SJCRH30 (cell line): Measurements from ENCODE around the gene EBF3. TPM values are rescaled to one million over a fixed set of nuclear protein-coding genes. Genes with fewer than 3 reads are reported as not detected.

Source experiments
- DNase-seq, 2 experiments: peaks; one replicate each; pipeline ENCODE4 v3.0.0-alpha.2; 2015 to 2020
- H3K27ac ChIP-seq: fragments of 250-450 bp; sonication (Bioruptor Pico); 2 replicates; pipeline ENCODE4 v1.5.1; 2020; ENCODE audit warnings: mild to moderate bottlenecking, moderate library complexity
- H3K27me3 ChIP-seq: fragments of 250-450 bp; sonication (Bioruptor Pico); 2 replicates; pipeline ENCODE4 v1.5.1; 2020; ENCODE audit warnings: mild to moderate bottlenecking, moderate library complexity
- H3K36me3 ChIP-seq: fragments of 250-450 bp; sonication (Bioruptor Pico); 2 replicates; pipeline ENCODE4 v1.5.1; 2020; ENCODE audit warnings: mild to moderate bottlenecking, moderate library complexity
- H3K4me1 ChIP-seq: fragments of 250-450 bp; sonication (Bioruptor Pico); 2 replicates; pipeline ENCODE4 v1.5.1; 2020; ENCODE audit warnings: mild to moderate bottlenecking, moderate library complexity
- H3K4me3 ChIP-seq: fragments of 250-450 bp; sonication (Bioruptor Pico); 2 replicates; pipeline ENCODE4 v1.5.1; 2020; ENCODE audit warnings: mild to moderate bottlenecking, moderate library complexity
- H3K9me3 ChIP-seq: fragments of 250-450 bp; sonication (Bioruptor Pico); replicated peaks from 2 replicates; pipeline ENCODE4 v1.5.1; 2020; ENCODE audit warnings: mild to moderate bottlenecking, moderate library complexity
- total RNA-seq: library from RNA; depleted of rRNA; stranded (reverse); fragments of >200 nt; shearing (Covaris generic); gene quantifications from 2 replicates; pipeline ENCODE4 v1.2.3, GENCODE V29; 2014

The EBF3 gene
- total RNA-seq, 1 experiment from 2014 or later, result 13.1 TPM

DNA sequence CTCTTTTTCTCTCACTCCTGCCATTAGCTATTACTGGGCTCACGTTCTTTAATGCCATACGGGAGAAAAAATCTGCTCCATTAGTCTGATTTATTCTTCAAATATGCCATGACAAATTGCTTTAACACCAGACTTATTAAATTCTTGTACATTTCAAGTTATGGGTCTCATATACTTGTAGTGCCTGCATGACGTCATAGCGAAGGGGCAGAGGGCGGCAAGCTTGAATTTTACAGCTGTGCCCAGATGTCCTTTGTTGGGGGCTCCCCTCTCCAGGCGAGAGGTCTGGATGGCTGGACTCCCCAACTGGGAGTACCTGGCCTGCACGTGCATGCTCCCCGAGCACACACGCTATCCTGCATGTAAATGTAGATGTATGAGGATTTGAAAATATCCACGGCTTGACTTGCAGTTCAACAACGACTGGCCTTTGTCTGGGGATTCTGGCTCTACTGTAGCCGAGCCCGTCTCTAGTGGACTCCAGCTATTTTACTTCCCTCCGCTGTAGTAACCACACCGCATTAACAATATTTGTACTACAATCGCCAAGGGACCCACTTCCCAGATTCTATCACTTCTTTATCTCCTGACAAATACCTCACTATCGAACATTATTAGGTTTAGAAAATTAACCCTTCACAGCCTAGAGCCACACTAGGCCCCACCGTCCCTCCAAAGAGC lies 79.5 kb downstream of the EBF3 start:
- no peak for DNase-seq
- Histone ChIP-seq H3K4me1 (peaks cover 5% of the 10 kb centered on the region; the same call in 1 of the 2 replicates), H3K9me3 (no peaks in the 10 kb centered on the region), H3K4me3 (no peak overlapping the region), H3K27me3 (no peaks in the 10 kb centered on the region), H3K36me3 (no peaks in the 10 kb centered on the region), H3K27ac (no peak overlapping the region)

DNA sequence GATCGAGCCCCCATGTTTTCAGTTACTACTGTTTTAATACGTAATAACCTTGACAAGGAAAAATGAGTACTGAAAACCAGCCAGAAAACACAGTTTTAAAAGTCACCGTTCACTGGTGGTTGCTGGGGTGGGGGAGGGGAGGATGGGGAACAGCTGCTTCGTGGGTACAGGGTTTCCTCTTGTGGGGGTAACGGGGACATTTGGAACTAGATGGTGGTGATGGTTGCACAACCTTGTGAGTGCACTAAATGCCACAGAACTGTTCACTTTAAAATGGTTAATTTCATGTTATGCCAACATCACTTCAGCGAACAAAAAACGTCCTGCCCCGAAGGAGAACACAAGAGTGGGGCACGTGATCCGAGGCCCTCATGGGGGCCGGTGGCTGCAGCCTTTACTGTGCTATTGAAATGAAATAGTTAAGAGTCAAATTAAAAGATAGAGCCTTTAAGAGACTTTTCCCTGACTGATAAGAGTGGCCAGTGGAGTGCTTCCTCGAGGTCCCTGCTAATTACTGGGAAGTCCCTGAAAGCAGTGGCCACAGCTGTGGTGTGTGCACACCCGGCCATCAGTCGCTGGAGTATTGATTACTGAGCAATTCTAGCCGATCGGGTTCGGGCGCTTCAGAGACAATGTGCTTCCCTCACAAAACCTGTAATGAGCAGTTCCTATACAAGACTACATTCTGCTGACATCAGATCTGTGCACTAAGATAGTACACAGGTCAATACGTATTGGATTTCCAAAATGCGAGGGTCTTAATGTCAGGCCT lies 80.3 kb downstream of the EBF3 start:
- peaks cover 5% of the 10 kb centered on the region; the same call in 1 of the 2 replicates for H3K4me1 ChIP-seq
- DNase-seq, result no peak
- no peaks in the 10 kb centered on the region for H3K36me3 ChIP-seq
- no peaks in the 10 kb centered on the region for H3K9me3 ChIP-seq
- no peaks in the 10 kb centered on the region for H3K27me3 ChIP-seq
- H3K4me3 ChIP-seq, result no peak overlapping the region
- H3K27ac ChIP-seq, result no peak overlapping the region

DNA sequence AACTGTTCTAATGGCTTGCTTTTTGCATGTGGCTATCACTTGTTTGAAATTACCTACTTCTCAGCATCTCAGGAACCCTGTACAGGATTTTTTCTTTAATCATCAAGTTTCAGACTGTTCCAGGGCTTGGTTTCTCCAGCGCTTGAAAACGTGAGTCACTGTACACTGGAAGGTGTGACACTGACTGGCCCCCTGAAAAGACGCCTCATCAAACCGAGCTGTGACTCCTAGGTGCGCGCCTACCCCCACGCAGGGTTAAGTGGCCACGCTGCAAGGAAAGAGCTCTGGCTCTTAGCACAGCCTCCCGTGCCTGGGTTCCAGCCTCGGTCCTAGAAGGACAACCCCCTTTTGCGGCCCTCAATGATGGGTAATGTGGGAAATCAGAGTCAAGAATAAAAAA lies 81.0 kb downstream of the EBF3 start:
- Histone ChIP-seq H3K36me3 (no peaks in the 10 kb centered on the region), H3K9me3 (no peaks in the 10 kb centered on the region), H3K4me3 (no peak overlapping the region), H3K27me3 (no peaks in the 10 kb centered on the region), H3K4me1 (peaks cover 5% of the 10 kb centered on the region; the same call in 1 of the 2 replicates), H3K27ac (no peak overlapping the region)
- no peak for DNase-seq

DNA sequence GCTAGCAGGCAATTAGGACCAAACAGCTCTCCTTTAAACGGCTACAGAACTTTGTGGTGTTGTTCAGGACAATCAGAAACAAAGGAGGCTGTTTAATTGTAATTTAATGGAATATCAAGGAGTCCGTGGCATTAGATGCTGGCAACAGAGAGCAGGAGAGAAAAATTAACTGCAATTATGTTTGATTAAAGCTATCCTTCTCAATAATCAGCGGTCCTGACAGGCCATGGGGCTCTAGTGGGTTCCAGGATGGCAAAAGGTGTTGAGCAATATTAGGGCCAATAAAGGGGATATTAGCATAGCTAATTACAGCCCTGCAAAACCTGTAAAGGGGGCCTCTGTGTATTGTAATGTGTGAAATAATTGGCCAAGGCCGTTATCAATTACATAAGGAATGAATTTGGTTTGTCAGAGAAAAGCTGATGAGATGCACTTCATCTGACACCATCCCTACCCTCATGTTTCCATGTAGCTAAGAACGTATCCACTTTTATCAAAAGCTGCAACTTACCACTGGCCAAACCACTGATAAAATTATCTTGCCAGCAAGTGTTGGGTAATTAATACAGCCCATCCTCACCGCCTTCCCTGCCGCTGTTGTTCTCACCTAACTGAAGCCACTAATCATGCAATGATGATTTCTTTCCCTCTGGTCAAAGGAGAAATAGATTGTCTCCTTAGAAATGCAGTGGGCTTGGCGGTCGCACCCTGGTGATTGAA lies 81.6 kb downstream of the EBF3 start:
- H3K4me1 ChIP-seq, result peaks cover 5% of the 10 kb centered on the region; the same call in 1 of the 2 replicates
- no peaks in the 10 kb centered on the region for H3K27me3 ChIP-seq
- no peaks in the 10 kb centered on the region for H3K36me3 ChIP-seq
- H3K27ac ChIP-seq, result no peak overlapping the region
- H3K4me3 ChIP-seq, result no peak overlapping the region
- H3K9me3 ChIP-seq, result no peaks in the 10 kb centered on the region
- DNase-seq, result no peak

DNA sequence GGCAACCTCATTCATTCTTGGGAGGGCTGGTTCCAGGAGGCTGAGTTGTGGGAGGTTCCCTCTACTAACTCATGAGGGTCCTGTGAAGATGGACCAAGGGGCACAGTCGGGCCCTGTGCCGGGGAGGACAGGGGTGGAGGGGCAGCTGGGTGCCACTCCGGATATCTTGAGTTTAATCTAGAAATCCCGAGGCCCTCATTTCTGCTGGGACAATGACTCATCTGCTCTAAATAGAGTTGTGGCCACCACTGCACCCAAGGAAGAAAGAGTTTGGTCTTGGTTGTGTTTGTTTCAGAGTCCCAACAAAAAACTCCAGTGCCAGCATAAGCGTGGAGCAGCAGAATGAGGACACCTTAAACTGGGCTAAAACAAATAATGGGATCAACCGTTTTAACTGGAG lies 82.4 kb downstream of the EBF3 start:
- Histone ChIP-seq H3K4me1 (peaks cover 5% of the 10 kb centered on the region; the same call in 1 of the 2 replicates), H3K27ac (no peak overlapping the region), H3K9me3 (no peaks in the 10 kb centered on the region), H3K27me3 (no peaks in the 10 kb centered on the region), H3K36me3 (no peaks in the 10 kb centered on the region), H3K4me3 (no peak overlapping the region)
- no peak for DNase-seq

DNA sequence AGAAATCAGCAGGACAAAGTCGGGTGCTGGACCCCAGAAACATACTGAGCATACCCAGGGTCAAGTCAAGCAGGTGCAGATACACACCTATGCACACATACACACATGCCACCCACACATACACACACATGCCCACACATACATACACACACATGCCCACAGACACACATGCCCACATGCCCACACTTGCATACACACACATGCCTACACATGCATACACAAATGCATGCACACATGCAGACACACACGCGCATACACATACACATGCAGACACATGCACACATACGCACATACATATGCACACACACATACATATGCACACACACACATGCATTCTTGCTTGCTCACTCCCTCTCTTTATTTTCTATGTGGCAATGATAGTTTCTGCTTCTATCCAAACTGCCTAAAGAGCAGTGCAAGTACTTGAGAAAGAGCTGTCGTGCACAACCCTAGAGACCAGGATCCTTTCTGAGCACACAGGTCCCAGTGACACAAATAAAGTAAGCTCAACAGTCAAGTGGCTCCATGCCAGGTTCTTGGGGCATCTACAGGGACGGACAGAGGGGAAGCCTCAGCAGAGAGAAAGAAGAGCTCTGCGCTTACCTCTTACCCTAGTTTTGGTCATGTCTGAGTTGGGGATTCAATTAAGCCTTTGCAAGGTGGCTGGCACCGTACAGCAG lies 83.7 kb downstream of the EBF3 start:
- H3K9me3 ChIP-seq, result no peaks in the 10 kb centered on the region
- H3K27ac ChIP-seq, result no peak overlapping the region
- no peaks in the 10 kb centered on the region for H3K36me3 ChIP-seq
- no peak overlapping the region for H3K4me3 ChIP-seq
- H3K27me3 ChIP-seq, result no peaks in the 10 kb centered on the region
- no peak for DNase-seq
- H3K4me1 ChIP-seq, result peaks cover 5% of the 10 kb centered on the region; the same call in 1 of the 2 replicates

DNA sequence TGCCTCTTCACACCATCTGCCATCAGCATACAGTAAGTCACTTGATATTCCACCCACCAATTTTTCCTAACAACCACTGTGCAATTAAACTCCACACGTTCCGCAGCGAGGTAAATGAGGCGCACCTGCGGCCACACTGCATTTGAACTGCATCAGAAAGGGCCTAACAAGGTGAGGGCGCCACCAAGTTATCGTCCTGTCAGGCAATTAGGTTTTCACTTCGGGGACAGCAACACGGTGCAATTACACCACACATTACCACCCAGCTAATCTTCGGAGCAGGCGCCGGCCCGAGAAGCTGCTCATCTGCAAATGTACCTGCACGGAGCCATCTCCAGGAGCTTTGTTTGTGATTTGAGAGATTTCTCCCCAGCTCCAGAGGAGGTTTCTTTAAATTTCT lies 84.4 kb downstream of the EBF3 start:
- Histone ChIP-seq H3K36me3 (no peaks in the 10 kb centered on the region), H3K9me3 (no peaks in the 10 kb centered on the region), H3K4me3 (no peak overlapping the region)

DNA sequence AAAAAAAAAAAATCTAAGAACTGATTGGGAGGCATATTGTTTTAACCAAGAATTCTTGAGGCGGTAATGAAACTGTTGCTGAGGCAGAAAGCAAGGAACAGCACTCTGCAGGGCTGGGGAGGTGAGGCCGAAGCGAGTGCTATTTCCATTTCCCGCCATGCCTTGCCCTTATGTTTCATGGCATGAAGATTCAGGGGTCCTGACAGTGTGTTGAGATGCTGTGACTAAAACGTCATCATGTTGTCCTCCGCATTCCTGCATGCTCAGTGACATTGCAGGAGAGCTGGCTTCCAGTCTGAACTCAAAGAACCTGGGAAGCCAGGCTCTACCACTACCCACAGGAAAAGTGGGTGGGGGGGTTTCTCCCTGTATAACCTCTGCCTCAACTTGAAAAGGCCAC lies 85.2 kb downstream of the EBF3 start:
- no peak for DNase-seq

More for the DNA sequence above, 84.4 kb downstream of the EBF3 start:
- Histone ChIP-seq H3K27ac (no peak overlapping the region), H3K27me3 (no peaks in the 10 kb centered on the region), H3K4me1 (peaks cover 5% of the 10 kb centered on the region; the same call in 1 of the 2 replicates)
- no peak for DNase-seq

DNA sequence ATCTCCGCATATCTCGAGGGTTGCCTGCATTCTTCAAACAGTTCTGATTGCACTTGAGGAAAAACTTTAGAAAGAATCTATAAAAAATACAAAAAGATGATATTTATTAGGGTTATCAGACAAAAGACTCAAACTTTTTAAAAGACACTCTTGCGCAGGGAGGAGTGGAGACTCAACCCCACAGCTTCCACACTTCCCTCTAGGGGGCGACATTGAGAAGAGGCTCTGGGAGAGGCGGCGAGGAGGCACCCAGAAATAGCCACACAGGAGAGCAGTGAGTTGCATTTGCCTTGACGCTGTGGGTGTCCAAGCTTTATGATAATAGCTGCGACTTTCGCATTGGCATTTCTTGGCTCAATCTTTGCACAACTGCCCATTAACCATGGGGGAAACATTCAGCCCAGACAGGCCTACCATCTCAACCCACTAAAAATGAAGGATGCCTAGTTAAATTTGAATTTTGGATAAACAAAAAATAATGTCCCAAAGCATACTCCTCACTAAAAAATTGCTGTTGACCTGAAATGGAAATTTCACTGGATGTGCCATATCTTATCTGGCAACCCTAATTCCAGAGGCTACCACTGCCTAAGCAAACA lies 86.2 kb downstream of the EBF3 start:
- Histone ChIP-seq H3K36me3 (no peaks in the 10 kb centered on the region), H3K4me3 (no peak overlapping the region), H3K27me3 (no peaks in the 10 kb centered on the region), H3K27ac (no peak overlapping the region), H3K9me3 (no peaks in the 10 kb centered on the region), H3K4me1 (no peaks in the 10 kb centered on the region)
- DNase-seq, result peak; percentile 22 to 54

More for the DNA sequence above, 85.2 kb downstream of the EBF3 start:
- Histone ChIP-seq H3K4me1 (peaks cover 3% of the 10 kb centered on the region; the same call in 1 of the 2 replicates), H3K27me3 (no peaks in the 10 kb centered on the region), H3K9me3 (no peaks in the 10 kb centered on the region), H3K4me3 (no peak overlapping the region), H3K27ac (no peak overlapping the region), H3K36me3 (no peaks in the 10 kb centered on the region)

DNA sequence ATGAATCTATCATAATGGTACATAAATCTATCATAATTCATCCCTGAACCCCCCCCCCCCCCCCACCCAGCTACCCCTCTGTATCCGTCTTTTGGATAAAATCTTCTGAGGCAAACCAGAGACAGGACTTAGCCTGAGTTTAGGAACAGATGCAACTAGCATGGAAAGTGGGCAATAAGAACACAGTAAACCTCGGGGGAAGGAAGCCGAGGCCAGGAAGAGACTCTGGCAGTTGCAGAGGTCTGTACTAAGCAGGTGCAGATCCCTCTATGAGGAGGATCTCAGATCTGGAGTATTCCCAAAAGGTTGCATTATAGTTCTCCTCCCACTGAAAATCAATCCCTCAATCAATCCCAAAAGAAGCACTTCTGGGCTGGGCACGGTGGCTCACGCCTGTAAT lies 87.2 kb downstream of the EBF3 start:
- H3K9me3 ChIP-seq, result no peaks in the 10 kb centered on the region
- no peaks in the 10 kb centered on the region for H3K27me3 ChIP-seq
- DNase-seq, result no peak
- H3K4me1 ChIP-seq, result no peaks in the 10 kb centered on the region
- no peak overlapping the region for H3K4me3 ChIP-seq
- H3K27ac ChIP-seq, result no peak overlapping the region
- H3K36me3 ChIP-seq, result no peaks in the 10 kb centered on the region

DNA sequence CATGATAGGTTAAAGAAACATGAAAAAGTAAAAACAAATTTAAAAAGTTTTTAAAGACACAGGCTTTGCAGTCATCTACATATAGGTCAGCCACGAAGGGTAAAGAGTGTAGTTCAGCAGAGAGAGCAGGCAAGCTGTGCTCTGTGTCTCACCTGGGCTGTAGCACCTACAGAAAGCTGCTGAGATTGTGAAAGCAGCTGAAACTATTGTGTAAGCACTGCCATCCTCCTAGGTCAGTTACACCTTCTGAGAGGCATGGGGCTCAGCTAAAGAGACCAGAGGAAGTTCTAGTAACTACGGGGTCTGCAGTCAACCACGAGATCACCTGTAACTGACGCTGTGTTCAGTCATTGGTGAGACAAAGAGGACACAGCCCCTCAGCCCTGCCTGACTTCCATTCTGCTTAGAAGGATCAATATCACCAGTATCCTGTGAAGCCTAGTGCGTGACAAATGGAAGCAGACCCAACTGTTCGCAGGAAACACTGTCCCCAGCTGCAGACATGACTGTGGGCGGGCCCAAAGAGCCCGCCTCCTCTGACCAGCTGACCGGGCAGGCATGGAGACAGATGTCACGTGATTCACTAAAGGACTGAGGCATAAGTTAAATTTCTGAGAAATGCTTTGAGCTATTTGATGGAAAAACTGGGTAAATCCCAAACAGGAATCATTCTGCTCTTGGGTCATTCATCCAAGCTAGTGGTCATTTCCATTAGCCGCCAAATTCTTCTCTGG lies 87.9 kb downstream of the EBF3 start:
- H3K4me3 ChIP-seq, result no peak overlapping the region
- no peaks in the 10 kb centered on the region for H3K36me3 ChIP-seq
- H3K27me3 ChIP-seq, result no peaks in the 10 kb centered on the region
- no peak for DNase-seq
- H3K27ac ChIP-seq, result no peak overlapping the region
- no peaks in the 10 kb centered on the region for H3K9me3 ChIP-seq
- no peaks in the 10 kb centered on the region for H3K4me1 ChIP-seq

DNA sequence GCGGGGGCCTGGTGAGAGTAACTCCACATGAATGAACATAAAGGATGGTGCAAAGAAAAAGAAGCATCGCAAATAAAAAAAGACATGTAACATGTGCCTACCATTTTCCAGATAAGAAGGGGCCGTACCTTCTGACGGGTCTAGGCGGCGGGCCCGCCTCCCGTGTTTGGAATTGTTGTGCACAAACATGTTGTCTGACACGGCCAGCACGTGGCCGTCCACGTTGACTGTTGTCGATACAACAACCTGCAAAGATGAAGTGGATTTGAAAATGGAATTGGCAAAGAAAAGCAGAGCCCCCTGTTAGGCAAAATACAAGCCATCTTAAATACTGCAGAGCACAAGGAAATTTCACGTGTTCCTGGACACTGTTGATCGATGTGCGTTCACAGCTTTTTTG lies 90.7 kb downstream of the EBF3 start:
- H3K27me3 ChIP-seq, result no peaks in the 10 kb centered on the region
- no peak for DNase-seq
- H3K4me3 ChIP-seq, result no peak overlapping the region
- H3K4me1 ChIP-seq, result peaks cover 6% of the 10 kb centered on the region
- H3K9me3 ChIP-seq, result no peaks in the 10 kb centered on the region
- no peak overlapping the region for H3K27ac ChIP-seq
- H3K36me3 ChIP-seq, result no peaks in the 10 kb centered on the region

DNA sequence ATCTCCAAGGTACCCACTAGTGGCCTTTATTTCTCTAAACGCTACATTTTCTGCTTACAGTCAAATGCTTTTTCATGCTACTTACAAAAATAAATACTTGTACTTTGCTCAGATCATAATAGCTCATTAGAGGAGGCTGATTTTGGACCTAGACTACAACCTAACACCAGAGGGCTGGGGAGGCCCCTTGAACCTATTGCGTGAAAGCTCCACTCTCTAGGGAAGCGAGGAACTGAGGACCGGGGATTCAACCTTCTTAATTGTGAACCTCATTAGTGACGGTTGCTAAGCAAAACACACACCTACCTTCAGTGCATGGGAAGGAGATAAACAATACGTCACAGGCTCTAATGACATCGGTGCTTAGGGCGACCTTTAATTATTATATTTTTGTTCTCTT lies 92.1 kb downstream of the EBF3 start:
- Histone ChIP-seq H3K36me3 (no peaks in the 10 kb centered on the region), H3K27ac (no peak overlapping the region)

More for the DNA sequence above, 92.1 kb downstream of the EBF3 start:
- no peak for DNase-seq
- Histone ChIP-seq H3K27me3 (no peaks in the 10 kb centered on the region), H3K4me1 (peaks cover 6% of the 10 kb centered on the region), H3K9me3 (no peaks in the 10 kb centered on the region), H3K4me3 (no peak overlapping the region)
